ENCODE data around the gene ZNF446.
"Not testable (repeated sequence)": the region's sequence is repeated elsewhere in the genome, so short reads cannot be mapped to it uniquely, and the experiment has no call there.

The ZNF446 gene

DNA sequence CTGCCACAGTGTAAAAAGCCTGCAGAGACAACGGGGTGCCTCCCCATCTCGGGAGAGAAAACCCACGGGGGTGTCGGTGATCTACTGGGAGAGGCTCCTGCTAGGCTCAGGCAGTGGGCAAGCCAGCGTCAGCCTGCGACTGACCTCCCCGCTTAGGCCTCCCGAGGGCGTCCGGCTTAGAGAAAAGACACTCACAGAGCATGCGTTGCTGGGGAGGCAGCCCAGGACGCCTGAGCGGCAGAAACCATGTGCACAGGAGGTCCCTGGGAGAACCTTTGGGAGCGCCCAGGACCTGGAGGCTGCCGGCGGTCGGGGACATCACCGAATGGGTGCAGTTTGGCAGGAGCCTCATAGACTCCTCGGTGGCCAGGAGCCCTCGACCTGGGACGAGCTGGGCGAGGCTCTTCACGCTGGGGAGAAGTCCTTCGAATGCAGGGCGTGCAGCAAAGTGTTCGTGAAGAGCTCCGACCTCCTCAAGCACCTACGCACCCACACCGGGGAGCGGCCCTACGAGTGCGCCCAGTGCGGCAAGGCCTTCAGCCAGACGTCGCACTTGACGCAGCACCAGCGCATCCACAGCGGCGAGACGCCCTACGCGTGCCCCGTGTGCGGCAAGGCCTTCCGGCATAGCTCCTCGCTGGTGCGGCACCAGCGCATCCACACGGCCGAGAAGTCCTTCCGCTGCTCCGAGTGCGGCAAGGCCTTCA lies 5.2 kb upstream of the ZNF446 start:
- not testable (repeated sequence) for DNase-seq

DNA sequence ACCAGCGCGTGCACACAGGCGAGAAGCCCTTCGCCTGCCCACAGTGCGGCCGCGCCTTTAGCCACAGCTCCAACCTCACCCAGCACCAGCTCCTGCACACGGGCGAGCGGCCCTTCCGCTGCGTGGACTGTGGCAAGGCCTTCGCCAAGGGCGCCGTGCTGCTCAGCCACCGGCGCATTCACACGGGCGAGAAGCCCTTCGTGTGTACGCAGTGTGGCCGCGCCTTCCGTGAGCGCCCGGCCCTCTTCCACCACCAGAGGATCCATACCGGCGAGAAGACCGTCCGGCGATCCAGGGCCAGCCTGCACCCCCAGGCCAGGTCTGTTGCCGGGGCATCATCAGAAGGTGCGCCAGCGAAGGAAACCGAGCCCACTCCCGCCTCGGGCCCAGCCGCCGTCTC lies 4.4 kb upstream of the ZNF446 start:
- no peak for DNase-seq

DNA sequence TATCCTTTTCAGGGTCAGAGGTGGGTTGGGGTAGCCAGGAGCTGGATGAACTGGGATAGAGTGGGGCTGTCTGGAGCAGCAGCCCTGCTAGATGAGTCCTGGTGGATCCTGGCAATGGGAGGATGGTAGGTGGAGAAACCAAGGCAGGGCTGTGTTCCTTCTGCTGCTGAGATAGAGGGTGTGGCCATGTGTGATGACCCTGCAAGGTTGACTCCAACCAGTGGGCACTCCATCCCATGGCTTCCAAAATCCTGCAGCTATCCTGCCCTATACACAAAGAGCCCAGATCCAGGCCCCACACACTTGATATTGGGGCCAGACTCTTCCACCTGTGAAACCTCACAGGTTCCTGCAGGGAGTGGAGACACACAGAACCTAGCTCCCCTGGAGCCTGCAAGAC lies 2.4 kb upstream of the ZNF446 start:
- DNase-seq: no peak

DNA sequence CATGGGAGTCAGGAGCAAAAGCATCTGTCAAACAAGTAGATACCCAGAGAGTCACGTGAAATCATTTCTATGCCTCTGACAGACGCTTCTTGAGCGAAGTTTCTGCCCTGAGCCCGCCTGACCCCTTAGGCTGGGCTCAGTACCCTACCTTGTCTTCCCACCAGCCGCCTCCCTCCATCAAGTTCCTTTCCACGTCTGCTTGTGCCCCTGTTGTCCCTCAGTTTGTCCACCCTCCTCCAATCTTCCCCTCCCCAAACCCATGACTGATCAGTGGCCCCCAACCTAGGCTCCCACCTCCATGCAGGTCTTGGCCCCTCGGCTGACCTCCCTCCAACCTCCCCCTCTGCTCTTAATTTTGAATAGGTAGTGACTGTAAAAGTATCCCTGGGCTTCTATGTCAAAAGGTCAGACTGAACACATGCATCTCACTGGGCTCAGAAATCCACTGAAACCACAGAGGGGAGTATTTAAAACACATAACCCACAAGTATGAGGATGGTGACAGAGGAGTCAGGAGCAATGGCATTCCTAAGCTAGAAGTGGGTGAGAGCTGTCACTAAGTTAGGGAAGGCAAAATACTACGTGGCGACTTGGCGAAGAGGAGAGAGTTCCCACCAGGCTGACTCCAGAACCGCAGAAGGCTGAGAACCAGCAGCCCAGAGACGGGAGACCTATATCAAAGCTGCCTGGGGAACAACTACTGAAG lies 1.7 kb upstream of the ZNF446 start:
- DNase-seq: no peak

DNA sequence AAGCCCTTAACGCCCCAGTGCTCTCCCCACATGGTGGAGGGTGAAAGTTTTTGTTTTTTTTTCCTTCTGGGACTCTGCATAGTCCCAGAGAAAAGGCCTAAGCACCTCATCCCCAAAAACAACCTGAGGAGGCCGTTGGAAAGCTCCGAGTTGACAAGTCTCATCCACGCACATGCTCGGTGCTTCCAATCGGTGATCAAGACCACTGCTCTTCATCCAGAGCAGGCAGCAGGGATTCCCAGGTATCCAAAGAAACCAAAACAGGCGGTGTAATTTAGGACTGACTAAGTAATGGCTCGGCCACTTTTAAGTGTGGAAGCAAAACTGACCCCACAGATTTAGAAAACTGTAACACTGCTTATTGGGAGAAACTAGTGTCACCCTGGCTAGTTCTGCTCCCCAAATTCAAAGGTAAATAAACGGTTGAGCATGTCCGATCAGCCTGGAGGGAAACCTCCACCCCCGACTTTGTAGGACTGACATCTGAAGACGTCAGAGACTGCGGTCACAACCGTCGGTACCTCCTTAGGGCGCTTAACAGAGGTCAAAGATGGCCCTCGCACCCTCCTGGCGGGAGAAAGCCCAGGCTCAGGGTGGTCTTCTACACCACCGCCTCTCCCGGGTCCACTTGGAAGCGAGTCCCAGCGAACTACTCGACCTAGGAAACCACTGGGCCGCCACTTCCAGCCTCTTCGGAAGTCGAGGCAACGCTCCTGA lies 997 bp upstream of the ZNF446 start:
- no peak for DNase-seq

DNA sequence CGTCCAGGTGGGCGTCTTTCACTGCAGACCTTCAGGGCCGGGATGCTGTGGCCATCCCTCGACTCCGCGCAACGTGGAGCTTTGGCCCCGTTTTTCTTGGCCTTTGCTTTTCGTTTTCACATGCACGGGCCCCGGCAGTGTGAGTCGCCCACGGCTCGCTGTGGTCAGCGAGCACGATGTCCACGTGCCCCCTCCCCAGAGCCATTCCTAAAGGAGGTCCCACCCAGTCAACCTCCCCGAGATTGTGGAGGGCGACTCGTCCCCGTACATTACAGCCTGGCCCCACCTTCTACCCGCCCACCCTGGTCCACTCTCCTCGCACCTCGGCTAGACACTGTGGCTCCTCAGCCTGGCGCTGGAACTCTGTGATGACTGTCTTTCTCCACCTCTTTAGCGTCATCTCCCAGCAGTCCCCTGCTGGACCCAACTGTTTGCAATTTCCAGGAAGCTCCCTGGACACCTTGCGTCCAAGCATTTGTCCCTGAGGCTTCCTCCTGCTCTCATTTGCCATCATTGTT lies 405 bp downstream of the ZNF446 start:
- DNase-seq: no peak

DNA sequence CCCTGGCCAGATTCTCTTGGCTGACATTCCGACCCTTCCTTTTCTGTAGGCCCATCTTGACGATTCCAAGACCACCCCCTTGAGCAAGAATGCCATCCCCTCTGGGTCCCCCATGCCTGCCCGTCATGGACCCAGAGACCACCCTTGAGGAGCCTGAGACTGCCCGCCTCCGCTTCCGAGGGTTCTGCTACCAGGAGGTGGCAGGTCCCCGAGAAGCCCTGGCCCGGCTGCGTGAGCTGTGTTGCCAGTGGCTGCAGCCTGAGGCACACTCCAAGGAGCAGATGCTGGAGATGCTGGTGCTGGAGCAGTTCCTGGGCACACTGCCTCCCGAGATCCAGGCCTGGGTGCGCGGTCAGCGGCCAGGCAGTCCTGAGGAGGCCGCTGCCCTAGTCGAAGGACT lies 978 bp downstream of the ZNF446 start:
- no peak for DNase-seq

DNA sequence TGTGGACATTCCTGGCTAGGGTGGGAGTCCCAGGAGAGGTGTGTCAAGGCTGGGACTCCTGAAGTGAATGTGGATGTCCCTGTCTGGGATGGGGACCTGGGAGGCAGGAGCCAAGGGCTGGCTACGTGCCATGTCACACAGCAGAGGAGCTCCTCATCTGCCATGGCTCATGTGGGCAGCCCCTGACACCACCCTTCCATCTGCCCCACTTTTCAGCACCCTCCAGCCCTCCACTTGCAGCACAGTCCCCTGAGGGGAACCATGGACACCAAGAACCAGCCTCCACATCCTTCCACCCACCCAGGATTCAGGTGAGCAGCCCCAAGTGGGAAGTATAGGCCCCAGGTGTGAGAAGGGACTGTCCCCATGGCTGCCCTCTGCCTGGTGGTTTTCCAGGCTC lies 1.7 kb downstream of the ZNF446 start:
- DNase-seq: no peak

DNA sequence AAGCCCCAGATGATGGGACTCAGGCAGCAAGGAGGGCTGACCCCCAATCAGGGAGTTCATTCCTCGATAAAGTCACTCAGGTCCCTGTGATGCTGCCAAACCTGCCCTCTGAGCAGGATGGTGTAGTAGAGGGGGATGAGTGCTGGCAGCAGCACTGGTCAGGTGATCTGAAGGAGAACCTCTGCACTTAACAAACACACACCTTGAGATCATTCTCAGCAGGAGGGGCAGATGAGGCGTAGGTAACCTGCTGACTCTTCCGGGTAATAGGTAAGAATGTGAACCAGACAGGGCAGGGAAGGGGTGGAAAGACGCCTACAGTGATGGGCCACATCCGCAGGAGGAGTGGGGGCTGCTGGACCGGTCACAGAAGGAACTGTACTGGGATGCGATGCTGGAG lies 3.2 kb downstream of the ZNF446 start:
- DNase-seq: no peak

DNA sequence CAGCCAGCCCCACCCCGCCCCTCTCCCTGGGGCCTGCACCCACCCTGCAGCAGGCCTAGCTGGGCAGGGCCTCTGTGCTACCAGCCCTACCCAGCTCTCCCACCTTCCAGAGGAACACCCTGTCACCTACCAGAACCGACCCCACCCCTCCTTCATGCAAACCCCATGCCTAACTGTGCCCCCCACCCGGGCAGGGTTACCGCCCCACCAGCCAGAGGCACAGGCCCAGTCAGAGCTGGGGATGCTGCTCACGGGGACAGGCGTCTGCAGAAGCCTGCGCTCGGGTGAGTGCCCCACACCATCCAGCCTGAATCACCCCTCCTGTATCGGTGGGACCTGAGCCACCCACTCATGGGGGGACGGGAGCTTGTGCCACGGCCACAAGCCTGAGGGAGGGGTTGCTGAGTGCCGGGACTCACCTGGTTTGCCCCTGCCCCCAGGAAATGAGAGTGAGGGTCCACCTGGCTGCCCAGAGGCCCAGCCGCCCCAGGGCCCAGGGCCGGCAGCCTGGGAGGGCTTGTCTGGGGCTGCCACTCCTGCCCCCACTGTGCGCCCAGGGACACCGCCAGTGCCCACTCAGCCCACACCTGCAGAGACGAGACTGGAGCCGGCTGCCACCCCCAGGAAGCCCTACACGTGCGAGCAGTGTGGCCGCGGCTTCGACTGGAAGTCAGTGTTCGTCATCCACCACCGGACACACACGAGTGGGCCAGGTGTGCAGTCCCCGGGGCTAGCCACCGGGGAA lies 3.8 kb downstream of the ZNF446 start:
- no peak for DNase-seq

DNA sequence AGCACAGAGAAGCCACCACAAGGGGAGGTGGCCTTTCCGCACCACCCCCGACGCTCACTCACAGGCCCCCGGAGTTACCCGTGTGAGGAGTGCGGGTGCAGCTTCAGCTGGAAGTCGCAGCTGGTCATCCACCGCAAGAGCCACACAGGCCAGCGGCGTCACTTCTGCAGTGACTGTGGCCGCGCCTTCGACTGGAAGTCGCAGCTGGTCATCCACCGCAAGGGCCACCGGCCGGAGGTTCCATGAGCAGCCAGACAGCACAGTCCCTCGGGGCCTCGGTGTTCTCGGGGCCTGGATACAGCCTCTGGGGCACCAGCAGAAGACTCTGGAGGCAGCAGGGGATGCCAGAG lies 4.3 kb downstream of the ZNF446 start:
- no peak for DNase-seq

DNA sequence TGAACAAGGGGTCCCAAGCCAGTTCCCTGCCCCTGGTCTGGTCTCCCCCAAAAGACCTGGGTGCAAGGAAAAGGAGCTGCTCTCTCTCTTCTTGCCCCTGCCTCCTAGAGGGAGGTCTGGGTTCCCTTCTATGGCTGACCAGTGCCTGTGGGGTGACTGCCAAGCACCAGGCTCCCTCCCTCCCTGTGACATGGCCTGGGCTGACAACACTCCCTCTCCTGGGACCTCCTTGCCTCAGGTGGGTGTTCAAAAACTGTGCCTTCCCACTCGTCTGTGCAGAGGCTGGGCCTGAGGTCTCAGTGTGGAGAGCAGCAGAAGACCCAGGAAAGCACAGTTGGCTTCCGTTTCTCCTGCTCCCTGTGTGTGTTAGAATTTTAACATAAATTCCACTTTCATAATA lies 4.7 kb downstream of the ZNF446 start:
- DNase-seq: no peak

DNA sequence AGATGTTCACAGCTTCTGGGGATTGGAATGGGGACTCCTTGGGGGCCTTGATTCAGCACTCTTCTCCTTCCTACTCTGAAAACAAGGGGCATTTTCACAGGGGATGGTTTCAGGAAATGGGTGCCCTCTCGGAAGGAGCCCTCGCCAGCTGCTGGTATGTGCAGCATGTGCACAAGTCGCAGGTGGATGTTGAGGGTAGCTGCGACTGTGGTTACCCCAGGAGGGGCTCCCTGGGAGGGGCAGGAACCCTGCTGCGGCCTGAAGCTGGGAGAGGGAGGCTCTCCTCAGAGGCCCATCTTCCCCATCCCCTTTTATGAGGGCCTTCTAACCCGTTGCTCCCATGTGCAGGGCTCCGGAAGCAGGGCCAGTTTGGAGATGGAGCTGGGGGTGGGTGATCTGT lies 6.2 kb downstream of the ZNF446 start:
- no peak for DNase-seq

DNA sequence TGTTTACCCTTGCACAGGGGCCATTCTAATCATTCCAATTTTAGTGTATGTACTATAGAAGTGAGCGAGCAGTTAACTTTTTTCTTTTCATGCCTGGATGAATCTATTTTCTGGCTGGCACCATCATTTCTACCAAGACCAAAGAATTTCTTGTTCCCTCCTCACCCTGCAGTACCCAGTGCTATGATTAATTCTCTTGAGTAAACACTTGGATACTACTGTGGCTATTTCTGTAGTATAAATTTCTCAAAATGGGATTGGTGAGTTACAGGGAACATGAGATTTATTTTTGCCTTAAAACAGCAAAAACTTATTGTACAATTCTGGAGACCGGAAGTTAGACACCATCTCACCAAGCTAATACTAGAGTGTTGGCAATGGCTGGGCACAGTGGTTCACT lies 7.6 kb downstream of the ZNF446 start:
- no peak for DNase-seq

DNA sequence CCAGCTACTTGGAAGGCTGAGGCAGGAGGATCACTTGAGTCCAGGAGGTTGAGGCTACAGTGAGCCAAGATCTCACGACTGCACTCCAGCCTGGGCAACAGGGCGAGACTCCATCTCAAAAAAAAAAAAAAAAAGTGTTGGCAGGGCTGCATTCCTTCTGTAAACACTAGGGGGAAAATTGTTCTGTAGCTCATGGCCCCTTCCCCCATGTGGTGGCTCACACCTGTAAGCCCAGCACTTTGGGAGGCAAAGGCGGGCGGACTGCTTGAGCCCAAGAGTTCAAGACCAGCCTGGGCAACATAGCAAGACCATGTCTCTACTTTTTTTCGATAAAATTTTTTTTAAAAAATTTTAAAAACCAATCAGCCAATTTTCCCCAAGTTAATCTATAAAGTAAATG lies 8.2 kb downstream of the ZNF446 start:
- DNase-seq: not testable (repeated sequence)

DNA sequence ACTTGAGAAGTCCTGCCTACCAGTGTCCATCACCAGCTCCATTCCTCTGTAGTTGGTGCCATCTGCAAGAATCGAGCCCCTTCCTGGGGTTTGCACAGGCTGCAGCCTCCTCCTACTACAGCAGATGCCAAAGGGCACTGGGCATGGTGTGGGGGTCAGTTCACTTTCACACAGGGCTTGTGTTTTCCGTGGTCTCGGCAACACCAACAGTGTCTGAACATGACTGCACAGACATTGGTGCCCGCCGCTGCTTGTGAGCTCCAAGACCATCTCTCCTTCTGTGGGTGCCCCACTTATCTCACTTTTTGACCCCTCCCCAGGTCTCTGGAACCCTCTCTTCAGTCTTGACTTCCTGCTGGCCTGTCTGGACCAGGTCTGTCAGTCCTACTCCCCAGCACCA lies 15.2 kb downstream of the ZNF446 start:
- no peak for DNase-seq

DNA sequence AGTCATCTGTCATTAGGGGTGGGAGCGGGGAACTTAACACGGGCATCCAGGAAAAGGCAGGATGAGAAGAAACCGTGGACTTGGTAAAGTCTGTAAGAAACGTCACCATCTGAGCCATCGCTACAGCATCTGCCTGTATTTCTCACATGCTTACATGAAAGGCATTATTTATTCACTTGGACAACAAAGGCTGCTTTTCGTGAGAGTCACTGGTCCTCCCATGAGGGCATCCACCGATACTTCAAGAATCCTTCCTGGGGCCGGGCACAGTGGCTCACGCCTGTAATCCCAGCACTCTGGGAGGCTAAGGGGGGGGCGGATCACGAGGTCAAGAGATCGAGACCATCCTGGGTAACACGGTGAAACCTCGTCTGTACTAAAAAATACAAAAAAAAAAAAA lies 16.1 kb downstream of the ZNF446 start:
- DNase-seq: no peak

DNA sequence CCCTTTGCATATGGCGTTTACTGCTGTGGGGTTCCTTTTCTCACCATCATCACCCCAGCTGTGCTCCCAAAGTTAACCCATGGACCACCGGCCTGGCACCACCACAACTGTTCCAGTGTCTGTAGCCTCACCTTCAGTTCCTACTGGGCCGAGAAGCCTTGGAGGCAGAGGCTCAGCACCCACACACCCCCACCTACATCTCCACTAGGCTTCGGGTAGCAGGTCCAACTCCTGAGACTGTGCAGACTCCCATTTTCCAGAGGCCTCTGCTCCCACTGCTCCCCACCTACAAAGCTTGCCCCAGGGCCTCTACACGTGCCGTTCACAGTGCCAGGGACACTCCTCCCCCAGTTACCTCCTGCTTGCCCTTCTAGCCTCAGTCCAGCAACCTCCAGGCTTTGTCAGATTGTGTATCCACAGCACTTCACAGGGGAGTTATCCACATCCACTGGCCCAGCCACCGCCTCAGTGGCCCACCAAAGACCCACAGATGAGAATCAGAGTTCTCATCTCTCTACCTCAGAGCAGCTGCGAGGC lies 21.6 kb downstream of the ZNF446 start:
- no peak for DNase-seq

DNA sequence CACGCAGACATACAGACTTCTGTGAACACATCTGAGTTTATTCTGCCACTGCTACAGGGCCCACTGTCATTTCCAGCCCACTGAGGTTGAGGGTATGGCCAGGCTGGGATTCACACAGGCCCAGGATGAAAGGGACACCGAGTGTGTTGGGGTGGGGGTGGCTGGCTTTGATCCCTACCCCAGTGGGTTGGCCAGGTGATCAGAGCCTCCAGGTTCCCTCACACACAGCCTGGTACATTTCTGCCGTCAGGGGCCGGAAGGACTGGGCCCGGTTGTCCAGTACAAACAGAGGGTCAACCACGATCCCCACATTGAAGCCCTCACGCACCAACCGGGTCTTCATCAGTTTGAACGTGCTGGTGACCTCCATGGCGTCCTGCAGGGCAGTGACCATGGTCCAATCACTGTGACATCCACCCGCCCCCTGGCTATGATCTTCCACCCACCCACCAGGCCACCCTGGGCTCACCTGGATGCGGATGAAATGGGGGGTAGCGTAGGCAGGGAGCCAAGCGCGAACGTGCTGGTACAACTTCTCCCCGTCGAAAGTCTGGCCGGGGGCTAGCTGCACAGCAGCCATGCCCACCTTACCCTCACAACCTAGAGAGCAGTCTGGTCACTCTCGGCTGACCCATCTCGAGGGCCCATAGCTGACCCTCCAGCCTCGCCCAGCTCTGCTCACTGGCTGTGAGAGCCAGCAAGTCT lies 22.3 kb downstream of the ZNF446 start:
- DNase-seq: no peak

DNA sequence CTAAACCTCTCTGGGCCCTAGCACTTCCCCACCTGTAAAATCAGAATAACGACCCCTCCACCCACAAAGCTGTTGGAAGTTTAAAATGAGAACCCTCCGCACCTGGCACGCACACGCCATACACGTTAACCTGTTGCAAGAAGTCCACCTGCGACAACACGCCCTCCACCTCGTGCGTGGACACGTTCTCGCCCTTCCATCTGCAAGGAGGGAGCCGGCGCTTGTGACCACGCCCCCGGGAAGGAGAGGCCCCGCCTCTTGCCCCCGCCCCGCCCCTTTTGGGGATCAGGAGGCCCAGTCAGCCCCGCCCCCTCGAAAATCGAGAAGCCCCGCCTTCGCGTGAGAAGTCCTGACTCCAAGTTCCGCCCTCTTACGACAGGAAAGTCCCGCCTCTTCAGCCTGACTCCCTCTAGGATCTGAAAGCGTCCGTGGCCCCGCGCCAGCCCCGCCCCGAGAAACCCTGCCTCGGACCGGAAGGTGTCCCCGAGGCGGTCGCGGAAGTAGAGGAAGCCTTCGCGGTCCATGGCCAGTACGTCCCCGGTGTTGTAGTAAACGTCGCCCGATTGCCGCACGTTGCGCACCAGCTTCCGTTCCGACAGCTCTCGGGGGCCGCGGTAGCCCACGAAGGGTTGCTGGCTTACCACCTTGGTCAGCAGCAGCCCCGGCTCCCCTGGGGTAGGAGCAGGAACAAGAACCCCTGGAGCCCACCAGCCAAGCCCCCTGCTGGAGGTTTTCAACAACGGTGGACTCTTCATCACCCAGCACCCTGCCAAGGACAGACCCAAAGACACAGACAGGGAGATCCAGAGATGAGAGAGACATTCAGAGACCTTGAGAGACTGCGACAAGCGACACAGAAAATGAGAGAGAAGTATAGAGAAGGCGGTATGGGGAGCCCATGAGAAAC lies 23.1 kb downstream of the ZNF446 start:
- DNase-seq: peak; percentile 92

DNA sequence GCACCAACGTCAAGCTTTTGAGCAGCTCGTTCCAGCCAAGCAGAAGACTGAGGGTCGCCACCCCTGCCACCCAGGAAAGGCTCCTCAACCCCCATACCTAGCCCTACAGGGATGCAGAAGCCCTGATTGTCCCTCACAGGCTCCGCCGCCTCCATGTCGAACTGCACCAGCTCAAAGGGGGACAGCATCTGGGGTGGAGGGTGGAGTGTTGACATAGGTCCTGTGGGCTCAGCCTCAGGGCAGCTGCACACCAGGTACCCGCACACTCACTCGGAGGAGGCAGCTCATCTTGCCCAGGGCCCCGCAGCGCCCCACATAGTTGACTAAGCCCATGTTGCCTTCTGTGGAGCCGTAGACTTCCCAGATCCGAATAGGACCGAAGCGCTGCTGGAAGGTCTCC lies 24.1 kb downstream of the ZNF446 start:
- no peak for DNase-seq

Data from KG1 (cell line).